Activated naive CD4-positive, alpha-beta T cell treated with anti-CD3 and anti-CD28 coated beads, Interleukin-2, amount 50 U/mL, for 72 hours (primary cell): ENCODE measurements around the gene ERLEC1. TPM values are rescaled to one million over a fixed set of nuclear protein-coding genes. Genes with fewer than 3 reads are reported as not detected.
"Not testable (repeated sequence)": the region's sequence is repeated elsewhere in the genome, so short reads cannot be mapped to it uniquely, and the experiment has no call there.

Experiments
- ATAC-seq, 2 donors: fragments of 150-1000 bp; cut with Tn5 transposase; 2 replicates each; pipeline ENCODE4 v1.10.0; 2021; ENCODE audit warnings: mild to moderate bottlenecking in 2 of 2, moderate library complexity in 2 of 2
- DNase-seq, 2 donors: peaks; one replicate each; pipeline ENCODE4 v3.0.0; 2021 to 2022; ENCODE audit warnings: low spot score in 2 of 2
- H3K27ac Mint-ChIP-seq, 2 donors: one replicate each; pipeline ENCODE4 v1.8.0; 2022; ENCODE audit warnings: mild to moderate bottlenecking in 2 of 2, mixed read lengths in 2 of 2
- H3K36me3 Mint-ChIP-seq, 2 donors: one replicate each; pipeline ENCODE4 v1.8.0; 2022; ENCODE audit warnings: mixed read lengths in 2 of 2
- H3K9me3 Mint-ChIP-seq, 2 donors: one replicate each; pipeline ENCODE4 v1.8.0; 2022; ENCODE audit warnings: mixed read lengths in 2 of 2
- total RNA-seq, 2 donors: library from RNA; stranded (reverse); gene quantifications; one replicate each; pipeline ENCODE4 v1.2.3, GENCODE V29; 2022

The ERLEC1 gene, protein sequence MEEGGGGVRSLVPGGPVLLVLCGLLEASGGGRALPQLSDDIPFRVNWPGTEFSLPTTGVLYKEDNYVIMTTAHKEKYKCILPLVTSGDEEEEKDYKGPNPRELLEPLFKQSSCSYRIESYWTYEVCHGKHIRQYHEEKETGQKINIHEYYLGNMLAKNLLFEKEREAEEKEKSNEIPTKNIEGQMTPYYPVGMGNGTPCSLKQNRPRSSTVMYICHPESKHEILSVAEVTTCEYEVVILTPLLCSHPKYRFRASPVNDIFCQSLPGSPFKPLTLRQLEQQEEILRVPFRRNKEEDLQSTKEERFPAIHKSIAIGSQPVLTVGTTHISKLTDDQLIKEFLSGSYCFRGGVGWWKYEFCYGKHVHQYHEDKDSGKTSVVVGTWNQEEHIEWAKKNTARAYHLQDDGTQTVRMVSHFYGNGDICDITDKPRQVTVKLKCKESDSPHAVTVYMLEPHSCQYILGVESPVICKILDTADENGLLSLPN
- 10 to 100 TPM; 17.7 to 25.4 TPM for total RNA-seq

DNA sequence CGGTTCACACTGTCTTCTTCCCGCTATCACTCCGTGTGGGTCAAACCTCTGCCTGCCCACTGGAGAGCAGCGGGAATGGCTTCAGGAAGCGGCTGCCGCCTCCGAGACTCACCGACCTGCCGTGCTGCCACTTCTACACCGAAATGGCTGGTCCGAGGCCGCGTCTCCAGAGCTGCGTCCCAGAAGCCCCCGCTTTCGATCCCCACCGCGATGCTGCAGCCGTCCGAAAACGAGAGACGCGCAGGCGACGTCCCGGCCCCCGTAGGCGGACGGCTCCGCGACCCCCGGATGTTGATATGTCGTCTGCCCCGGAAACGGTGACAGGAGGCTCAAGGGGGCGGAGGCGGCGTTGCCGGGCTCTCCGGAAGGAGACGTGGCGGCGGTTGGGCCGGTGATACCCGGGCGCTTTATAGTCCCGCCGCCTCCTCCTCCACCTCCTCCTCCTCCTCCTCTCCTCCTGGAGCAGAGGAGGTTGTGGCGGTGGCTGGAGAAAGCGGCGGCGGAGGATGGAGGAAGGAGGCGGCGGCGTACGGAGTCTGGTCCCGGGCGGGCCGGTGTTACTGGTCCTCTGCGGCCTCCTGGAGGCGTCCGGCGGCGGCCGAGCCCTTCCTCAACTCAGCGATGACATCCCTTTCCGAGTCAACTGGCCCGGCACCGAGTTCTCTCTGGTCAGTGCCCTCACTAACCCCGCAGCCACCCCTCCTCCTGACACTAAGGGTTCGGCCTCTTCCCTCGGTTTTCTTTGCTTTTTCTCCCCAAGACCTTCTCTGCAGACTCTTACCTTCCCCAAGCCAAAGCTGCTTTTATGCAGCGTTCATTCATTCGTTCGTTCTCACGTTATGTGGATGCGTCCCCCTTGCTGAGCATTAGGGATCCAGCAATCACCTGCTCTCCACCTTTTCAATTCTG is at the start of gene ERLEC1, which contains the start of gene ASB3:
ERLEC1 (plus strand) TSS at position 340 of the 909 bp plus-strand sequence; CDS start at position 507, 167 bp downstream.
ASB3 (minus strand) TSS at position 249 of the 909 bp plus-strand sequence. CDS start 21,381 bp downstream, outside the sequence.
- Mint-ChIP-seq H3K9me3 (no peaks in the 10 kb centered on the region), H3K36me3 (peaks cover 15 to 32% of the 10 kb centered on the region in 2 donors), H3K27ac (peak within 1 kb of the TSS; percentile 94 to 98)
- ATAC-seq (peak; percentile 92 to 96), DNase-seq (peak; percentile 83 to 88)

DNA sequence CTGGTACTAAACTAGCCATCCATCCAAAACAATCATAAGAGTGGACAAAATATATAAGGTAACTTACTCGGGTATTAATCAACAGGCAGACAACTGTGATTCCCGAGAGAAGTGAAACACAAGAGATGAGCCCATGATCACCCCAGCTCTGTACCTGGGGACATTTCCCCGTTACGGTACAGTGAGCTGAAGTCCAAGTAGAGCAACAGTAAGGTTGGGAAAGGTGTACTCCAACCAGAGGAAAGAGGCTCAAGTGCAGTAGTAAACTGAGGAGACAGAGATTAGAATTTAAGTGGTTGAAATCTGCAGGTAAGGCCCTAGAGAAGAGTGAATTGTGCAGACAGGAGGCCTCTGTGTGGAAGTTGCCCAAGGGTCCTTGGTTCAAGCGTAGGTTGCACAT is 49.8 kb upstream of the ERLEC1 start:
- ATAC-seq (no peak), DNase-seq (no peak)
- no peaks in the 10 kb centered on the region for H3K9me3 Mint-ChIP-seq
- H3K27ac Mint-ChIP-seq, result peak overlapping the region in 1 of 2 donors; percentile 69
- peaks cover 10 to 12% of the 10 kb centered on the region in 2 donors for H3K36me3 Mint-ChIP-seq

DNA sequence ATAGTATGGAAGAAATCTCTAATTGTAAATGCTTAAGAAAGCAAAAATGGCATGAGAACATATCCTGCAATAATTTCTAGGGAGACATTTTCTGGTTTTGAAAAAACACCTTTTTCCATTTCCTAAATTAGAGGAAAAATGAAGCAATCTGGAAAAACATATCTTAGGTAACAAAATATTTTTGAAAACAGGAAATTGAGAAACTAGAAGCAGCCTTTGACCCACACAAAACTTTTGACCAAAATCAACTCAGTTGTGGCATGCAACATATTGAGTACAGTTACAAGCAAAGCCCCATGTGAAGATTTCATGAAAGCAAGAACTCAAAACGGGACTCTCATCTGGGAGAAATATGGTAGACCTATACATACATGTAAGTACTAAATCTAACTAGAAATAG is 47.8 kb upstream of the ERLEC1 start:
- H3K36me3 Mint-ChIP-seq, result peaks cover 11 to 16% of the 10 kb centered on the region in 2 donors
- DNase-seq (no peak), ATAC-seq (no peak)
- H3K9me3 Mint-ChIP-seq, result no peaks in the 10 kb centered on the region
- H3K27ac Mint-ChIP-seq, result no peak overlapping the region

DNA sequence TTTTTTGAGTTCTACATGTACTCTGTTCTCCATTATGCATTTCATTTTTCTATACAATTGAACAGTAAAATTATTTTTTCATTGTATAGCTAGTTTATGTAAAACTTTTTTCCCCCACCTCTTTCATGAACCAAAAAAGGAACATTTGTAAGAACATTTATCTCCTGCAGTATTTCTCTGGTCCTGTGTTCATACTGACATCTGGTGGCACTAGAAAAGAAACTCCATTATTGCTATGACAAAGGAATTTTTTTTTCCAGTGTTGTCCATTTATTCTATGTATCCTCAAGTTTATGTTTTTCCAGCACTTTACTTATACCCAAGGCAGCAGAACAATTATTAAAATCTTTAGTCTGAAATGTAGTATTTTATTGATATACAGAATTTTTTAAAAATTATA is 46.7 kb upstream of the ERLEC1 start:
- no peak overlapping the region for H3K27ac Mint-ChIP-seq
- no peak for ATAC-seq
- DNase-seq, result no peak
- H3K9me3 Mint-ChIP-seq, result no peaks in the 10 kb centered on the region
- H3K36me3 Mint-ChIP-seq, result peaks cover 5 to 10% of the 10 kb centered on the region in 2 donors

DNA sequence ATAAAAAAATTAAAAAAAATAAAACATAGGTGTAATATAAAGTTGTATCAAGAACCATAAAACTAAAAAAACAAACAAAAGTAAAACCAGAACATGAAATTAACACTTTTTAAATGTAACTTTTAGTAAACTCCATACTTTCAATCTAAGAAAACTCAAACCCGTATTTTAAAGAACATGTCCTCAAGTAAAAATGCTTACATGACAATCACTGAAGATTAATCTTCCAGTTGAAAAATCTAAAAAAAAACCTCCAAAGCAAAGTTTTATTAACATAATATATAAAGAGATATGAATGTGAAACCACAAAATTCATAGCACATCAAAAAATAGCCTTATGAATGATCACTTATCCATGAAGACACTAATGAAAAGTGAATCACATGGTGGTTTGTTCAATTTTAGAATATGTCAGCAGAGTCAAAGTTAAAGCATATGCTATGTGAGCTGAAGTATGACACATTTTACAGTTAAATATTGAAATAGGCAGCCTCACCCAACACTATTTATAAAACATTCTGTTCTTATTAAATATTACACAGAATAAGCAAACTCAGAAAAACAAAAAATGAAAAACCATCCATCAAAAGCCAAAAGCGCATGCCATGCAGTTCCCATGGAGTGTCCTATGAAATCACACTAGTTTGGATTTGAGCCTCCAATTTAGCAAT is 42.3 kb upstream of the ERLEC1 start:
- ATAC-seq (no peak), DNase-seq (no peak)
- Mint-ChIP-seq H3K9me3 (no peaks in the 10 kb centered on the region), H3K27ac (no peak overlapping the region), H3K36me3 (peaks cover 10 to 18% of the 10 kb centered on the region in 2 donors)

DNA sequence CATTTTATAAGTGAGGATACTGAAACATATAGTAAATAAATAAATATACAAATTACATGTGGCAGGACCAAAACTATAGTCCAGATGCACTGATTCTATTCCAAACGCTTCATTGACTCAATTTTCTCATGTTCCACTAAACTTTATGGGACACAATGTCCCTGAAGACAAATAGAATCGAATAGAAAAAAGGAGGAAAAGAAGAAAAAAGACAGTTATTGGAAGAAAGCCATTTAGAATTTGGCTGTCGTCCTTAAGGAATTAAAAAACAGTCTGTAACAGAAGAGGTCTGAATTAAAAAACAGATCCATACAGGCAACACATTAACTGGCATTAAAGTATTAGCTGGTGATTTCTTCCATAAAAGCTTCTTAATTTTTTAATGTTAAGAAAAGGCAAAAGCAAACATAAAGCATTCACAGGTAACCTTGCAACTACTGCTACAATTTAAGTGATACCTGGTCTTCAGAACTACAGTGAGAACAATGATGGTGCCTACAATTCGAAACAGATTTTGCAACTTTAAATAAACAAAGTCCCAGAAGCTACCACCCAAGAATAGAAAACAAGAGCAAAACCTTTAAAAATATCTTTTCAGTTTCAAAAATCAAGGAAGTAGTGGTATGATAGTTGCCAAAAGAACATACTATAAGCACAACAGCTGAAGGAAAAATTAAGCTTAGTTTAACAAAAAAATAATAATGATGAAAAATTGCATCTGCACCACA is 36.6 kb upstream of the ERLEC1 start:
- Mint-ChIP-seq H3K36me3 (peaks cover 0 to 13% of the 10 kb centered on the region in 2 donors), H3K27ac (no peak overlapping the region), H3K9me3 (no peaks in the 10 kb centered on the region)
- DNase-seq (no peak), ATAC-seq (no peak)

DNA sequence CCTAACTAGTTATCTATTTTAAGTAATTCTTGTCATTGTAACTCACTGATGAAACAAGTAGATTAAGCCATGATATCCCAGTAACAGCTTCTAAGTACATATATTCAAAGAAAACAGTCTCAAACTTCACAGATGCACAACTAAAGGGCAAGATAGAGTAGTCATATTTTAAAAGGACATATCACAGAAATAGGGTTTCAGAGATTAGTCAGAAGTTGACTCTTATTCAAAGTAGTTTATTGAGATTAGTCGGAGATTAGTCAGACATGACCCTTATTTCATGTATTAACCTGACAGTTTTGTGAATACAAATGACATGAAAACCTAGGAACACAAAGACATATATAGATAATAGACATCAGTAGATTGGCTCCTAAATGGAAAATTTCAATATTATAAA is 35.1 kb upstream of the ERLEC1 start:
- H3K27ac Mint-ChIP-seq, result peak overlapping the region in 1 of 2 donors; percentile 26
- H3K36me3 Mint-ChIP-seq, result peaks cover 5 to 17% of the 10 kb centered on the region in 2 donors
- ATAC-seq (peak; percentile 92 to 94), DNase-seq (no peak)
- H3K9me3 Mint-ChIP-seq, result no peaks in the 10 kb centered on the region

DNA sequence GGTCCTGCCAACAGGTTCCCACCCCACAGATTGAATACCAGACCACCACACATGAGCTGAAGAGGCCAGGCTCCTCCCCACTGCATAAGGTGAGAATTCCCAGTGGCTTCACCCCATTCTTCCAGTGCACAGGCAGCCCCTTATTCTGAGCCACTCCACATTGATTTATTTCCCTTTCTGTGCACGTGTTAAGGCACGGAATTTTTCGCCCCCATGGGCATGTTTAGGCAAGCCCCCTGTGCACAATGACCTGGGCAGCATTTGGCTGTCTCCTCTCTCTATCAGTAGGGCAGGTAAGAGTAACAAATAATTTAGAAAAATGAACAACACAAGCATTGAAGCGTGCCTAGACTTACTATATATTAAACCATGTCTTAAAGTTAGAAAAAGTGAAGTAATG is 34.5 kb upstream of the ERLEC1 start:
- ATAC-seq (no peak), DNase-seq (no peak)
- Mint-ChIP-seq H3K9me3 (peaks cover 0 to 2% of the 10 kb centered on the region in 2 donors), H3K36me3 (peaks cover 10 to 21% of the 10 kb centered on the region in 2 donors), H3K27ac (no peak overlapping the region)

DNA sequence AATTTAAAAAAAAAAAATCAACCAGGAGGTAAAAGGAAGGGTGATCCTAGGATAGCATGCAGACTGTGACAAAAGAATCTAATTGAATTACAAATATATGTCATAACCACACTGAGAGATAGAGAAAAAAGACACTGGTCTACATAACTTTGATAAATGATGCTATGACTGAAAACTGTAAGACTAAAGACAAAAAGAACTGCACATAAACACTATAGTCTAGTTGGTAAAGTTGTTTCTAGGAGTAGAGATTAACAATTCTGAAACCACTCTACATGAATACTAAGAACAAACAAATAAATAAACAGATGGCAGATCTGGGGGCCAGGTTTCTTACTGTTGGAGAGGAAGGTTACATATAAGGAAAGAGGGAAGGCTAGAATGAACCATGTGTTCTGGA is 33.8 kb upstream of the ERLEC1 start:
- H3K27ac Mint-ChIP-seq, result peak overlapping the region in 1 of 2 donors; percentile 2
- ATAC-seq (peak in 1 of 2 donors; percentile 73), DNase-seq (no peak)
- peaks cover 0 to 5% of the 10 kb centered on the region in 2 donors for H3K9me3 Mint-ChIP-seq
- H3K36me3 Mint-ChIP-seq, result peaks cover 13 to 21% of the 10 kb centered on the region in 2 donors

DNA sequence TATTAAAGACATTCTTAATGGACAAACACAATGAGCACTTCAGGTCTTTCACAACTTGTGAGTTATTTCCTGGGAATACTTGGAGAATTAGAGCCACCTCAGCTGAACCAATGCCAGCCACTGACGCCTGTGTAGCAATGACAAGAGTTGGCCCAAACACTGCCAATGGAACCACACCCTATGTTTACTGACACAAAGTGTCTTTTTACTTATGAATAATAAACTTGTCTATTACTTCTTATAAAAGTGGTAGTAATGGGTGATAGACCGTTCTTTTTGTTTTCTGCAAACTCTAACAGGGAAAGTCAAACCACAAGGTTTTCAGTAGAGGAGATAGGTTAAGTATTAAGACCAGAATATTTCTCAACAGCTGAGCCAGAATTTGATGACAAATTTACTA is 31.7 kb upstream of the ERLEC1 start:
- H3K9me3 Mint-ChIP-seq, result peaks cover 0 to 5% of the 10 kb centered on the region in 2 donors
- H3K27ac Mint-ChIP-seq, result no peak overlapping the region
- DNase-seq (no peak), ATAC-seq (no peak)
- peaks cover 13 to 17% of the 10 kb centered on the region in 2 donors for H3K36me3 Mint-ChIP-seq

DNA sequence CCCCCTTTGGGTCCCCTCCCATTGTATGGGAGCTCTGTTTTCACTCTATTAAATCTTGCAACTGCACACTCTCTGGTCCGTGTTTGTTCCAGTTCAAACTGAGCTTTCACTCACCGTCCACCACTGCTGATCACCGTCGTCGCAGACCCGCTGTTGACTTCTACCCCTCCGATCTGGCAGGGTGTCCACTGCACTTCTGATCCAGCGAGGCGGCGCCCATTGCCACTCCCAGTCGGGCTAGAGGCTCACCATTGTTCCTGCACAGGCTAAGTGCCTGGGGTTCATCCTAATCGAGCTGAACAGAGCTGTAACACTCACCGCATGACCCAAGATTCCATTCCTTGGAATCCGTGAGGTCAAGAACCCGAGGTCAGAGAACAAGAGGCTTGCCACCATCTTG is 30.2 kb upstream of the ERLEC1 start:
- Mint-ChIP-seq H3K27ac (no peak overlapping the region), H3K9me3 (peaks cover 0 to 5% of the 10 kb centered on the region in 2 donors), H3K36me3 (peaks cover 13 to 17% of the 10 kb centered on the region in 2 donors)
- DNase-seq (no peak), ATAC-seq (no peak)

DNA sequence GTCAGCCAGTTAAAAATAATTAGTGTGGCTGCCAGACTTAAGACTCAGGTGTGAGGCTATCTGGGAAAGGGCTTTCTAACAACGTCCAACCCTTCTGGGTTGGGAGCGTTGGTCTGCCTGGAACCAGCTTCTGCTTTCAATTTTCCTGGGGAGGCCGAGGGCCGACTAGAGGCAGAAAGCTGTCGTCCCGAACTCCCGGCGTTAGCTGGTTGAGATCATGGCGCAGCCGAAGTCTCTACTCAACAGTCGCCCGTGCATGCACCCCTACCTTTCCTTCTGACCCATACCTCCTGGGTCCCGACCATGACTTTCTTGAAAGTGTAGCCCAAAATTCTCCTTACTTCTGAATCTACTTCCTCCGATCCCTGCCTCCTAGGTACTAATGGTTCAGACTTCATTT is 29.6 kb upstream of the ERLEC1 start:
- Mint-ChIP-seq H3K36me3 (peaks cover 13 to 17% of the 10 kb centered on the region in 2 donors), H3K27ac (peak overlapping the region in 1 of 2 donors; percentile 5)
- not testable (repeated sequence) for H3K9me3 Mint-ChIP-seq, DNase-seq, ATAC-seq

DNA sequence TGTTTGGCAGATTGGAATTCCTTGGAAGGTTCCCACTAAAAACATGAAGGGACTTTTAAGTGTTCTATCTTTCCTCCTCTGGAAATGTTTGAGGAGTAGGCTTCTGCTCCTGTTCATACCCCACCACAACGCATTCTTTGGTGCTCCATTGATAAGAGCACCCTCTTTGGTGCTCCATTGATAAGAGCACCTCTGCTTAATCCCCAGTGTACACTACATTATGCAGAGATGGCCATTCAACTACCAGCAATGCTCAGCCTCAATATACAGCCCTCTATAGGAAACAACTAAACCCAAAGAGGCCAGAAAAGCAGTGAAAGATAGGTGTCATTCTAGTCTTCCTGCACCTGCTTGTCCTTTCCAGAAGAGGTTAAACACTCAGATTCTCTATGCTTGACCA is 21.1 kb upstream of the ERLEC1 start:
- no peak for DNase-seq
- Mint-ChIP-seq H3K36me3 (peaks cover 17 to 18% of the 10 kb centered on the region in 2 donors), H3K27ac (no peak overlapping the region), H3K9me3 (no peaks in the 10 kb centered on the region)
- ATAC-seq, result no peak

DNA sequence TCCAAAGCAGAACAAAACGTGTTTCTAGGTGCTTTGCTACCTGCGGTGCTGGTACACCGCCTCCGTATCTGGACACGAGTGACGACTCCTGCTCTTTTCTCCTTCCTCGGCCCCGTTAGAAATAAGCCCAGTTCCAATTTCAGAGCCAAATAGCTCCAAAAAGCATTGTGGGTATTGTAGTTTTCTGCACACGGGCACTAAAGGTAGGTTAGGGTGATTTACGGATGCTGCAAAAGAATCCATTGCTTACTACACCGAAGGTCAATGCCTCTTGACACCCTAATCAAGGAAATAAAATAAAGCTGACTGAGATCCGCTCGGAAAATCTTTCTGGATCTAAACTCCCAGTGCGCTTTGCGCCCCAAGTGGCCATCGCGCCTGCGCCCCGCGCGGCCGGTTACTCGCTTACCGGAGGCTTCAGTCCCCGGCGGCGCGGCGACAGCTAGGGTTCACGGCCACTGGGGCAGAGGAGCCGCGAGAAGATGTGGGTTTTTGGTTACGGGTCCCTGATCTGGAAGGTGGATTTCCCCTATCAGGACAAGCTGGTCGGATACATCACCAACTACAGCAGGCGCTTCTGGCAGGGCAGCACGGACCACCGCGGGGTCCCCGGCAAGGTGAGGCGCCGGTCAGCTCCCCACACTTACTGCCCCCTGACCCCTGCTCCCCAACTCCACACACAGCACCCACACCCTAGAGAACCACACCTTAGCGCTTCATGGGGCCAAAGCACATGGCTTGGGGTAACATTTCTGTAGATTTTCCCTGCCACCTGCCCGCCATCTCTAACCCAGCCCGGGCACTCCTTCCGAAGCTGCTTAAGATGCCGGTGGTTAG is 19.2 kb upstream of the ERLEC1 start, which contains the start of gene CHAC2:
CHAC2 (plus strand) TSS at position 400 of the 837 bp plus-strand sequence; CDS start at position 483, 83 bp downstream.
- ATAC-seq (peak; percentile 95 to 96), DNase-seq (peak; percentile 84 to 86)
- Mint-ChIP-seq H3K27ac (peak within 1 kb of the TSS; percentile 95 to 97), H3K36me3 (peaks cover 18 to 22% of the 10 kb centered on the region in 2 donors), H3K9me3 (no peaks in the 10 kb centered on the region)

DNA sequence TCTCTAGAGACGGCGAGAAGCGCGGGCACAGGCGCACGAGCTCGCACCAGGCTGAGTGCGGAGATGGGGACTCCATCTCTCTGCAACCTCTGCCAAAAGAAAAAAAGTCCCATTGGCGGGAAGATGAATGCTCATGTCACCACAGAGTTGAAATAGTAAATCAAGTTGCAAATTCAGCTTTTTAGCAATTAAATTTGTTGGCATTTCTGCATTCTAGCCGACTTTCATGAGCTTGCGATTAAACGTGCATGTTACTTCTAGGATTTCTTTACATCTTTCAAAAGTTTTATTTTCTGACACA is 18.7 kb upstream of the ERLEC1 start:
- Mint-ChIP-seq H3K36me3 (peaks cover 15 to 24% of the 10 kb centered on the region in 2 donors), H3K27ac (peak overlapping the region; percentile 95 to 97), H3K9me3 (no peaks in the 10 kb centered on the region)
- no peak for DNase-seq
- ATAC-seq, result peak in 1 of 2 donors; percentile 72
